ENCODE data around the gene ROR2.

- no peak for TF ChIP-seq REST (IDR thresholded peaks at IDR 0.05; ENCODE audit: insufficient read depth in 1 of 2, low read depth in 2 of 2, low read length in 2 of 2)
- no peak for TF ChIP-seq POLR2AphosphoS5 (IDR thresholded peaks at IDR 0.05; ENCODE audit: low read depth, low read length)
- TF ChIP-seq TAF1 (IDR thresholded peaks at IDR 0.05; ENCODE audit: borderline replicate concordance, insufficient read depth, low read length) = no peak
- no peak for TF ChIP-seq SIN3A (IDR thresholded peaks at IDR 0.05; ENCODE audit: borderline replicate concordance, insufficient read depth, low read length)
- TF ChIP-seq FOXP2 (optimal IDR thresholded peaks at IDR 0.05; ENCODE audit: borderline replicate concordance, extremely low read depth, extremely low read length, insufficient read depth) = no peak
Observed at GRCh38 chr9:91899594-91899993, 50.4 kb downstream of the ROR2 start.
